Activated CD4-positive, alpha-beta T cell treated with anti-CD3 and anti-CD28 coated beads for 1 hour (primary cell): ENCODE measurements around the gene ACOD1.
"Not testable (repeated sequence)": the region's sequence is repeated elsewhere in the genome, so short reads cannot be mapped to it uniquely, and the experiment has no call there.

ENCODE experiments used
- DNase-seq: peaks from one replicate; pipeline ENCODE4 v3.0.0-alpha.2; 2020

The ACOD1 gene

GRCh38 chr13:76948149-76948548, at the start of gene ACOD1:
Gene ACOD1 (plus strand): TSS chr13:76948511. CDS start chr13:76948559, 48 bp downstream.
- no peak for DNase-seq

- DNase-seq = not testable (repeated sequence)
These were observed 49.2 kb upstream of the ACOD1 start for GRCh38 chr13:76899066-76899465.

- DNase-seq = peak; percentile 55
These were observed 44.7 kb upstream of the ACOD1 start for GRCh38 chr13:76903544-76904162.

GRCh38 chr13:76904507-76904906, 43.8 kb upstream of the ACOD1 start:
- DNase-seq = no peak

- no peak for DNase-seq
These were observed 35.8 kb upstream of the ACOD1 start for GRCh38 chr13:76912476-76912875.

GRCh38 chr13:76913898-76914297, 34.4 kb upstream of the ACOD1 start:
- DNase-seq = no peak

DNA sequence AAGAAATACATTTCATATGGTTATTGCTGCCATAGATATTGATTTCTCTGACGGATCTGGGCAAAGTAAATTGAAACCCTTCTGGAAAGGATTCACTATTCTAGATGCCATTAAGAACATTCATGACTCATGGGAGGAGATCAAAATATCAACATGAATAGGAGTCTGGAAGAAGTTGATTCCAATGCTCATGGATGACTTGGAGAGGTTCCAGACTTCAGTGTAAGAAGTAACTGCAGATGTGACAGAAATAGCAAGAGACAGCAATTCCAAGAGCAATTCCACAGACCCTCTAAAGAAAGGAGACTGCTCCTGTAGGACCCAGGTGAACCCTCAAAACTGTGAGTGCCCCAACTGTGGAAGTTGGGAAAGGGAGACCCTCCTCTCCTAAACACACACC, 31.2 kb upstream of the ACOD1 start:
- DNase-seq = no peak

DNA sequence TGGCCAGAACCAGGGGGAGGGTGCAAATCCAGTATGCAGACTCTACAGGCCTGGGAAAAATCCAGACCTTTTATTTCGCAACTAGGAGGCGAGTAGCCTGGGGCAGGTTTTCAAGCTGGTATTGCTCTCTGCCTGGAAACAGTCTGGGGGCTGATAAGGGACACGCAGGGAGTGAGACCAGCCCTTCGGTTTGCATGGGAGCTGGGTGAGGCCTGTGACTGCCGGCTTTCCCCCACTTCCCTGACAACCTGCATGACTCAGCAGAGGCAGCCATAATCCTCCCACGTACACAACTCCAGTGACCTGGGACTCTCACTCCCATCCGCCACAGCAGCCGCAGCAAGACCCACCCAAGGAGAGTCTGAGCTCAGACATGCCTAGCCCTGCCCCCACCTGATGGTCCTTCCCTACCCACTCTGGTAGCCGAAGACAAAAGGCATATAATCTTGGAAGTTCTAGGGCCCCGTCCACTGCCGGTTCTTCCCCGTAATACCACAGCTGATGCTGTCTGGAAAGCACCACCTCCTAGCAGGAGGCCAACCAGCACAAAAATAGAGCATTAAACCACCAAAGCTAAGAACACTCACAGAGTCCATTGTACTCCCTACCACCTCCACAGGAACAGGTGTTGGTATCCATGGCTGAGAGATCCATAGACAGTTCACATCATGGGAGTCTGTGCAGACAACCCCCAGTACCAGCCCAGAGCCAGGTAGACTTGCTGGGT, 30.4 kb upstream of the ACOD1 start:
- not testable (repeated sequence) for DNase-seq

- DNase-seq = no peak
These were observed 26.8 kb upstream of the ACOD1 start for GRCh38 chr13:76921516-76921915.

GRCh38 chr13:76925115-76925514, 23.2 kb upstream of the ACOD1 start:
- DNase-seq = no peak

- DNase-seq = no peak
These were observed 20.4 kb upstream of the ACOD1 start for GRCh38 chr13:76927955-76928354.

GRCh38 chr13:76928456-76928855, 19.9 kb upstream of the ACOD1 start:
- DNase-seq = no peak

DNA sequence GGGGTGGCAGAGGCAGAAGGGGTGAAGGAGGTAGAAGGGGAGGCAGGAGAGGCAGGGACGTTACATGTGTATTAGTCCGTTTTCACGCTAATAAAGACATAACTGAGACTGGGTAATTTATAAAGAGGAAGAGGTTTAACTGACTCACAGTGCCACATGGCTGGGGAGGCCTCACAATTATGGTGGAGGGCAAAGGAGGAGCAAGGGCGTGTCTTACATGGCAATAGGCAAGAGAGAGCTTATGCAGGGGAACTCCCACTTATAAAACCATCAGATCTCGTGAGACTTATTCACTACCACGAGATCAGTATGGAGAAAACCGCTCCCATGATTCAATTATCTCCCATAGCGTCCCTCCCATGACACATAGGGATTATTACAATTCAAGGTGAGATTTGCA, 19.0 kb upstream of the ACOD1 start:
- DNase-seq = no peak

GRCh38 chr13:76929851-76930374, 18.4 kb upstream of the ACOD1 start:
- DNase-seq = no peak

DNA sequence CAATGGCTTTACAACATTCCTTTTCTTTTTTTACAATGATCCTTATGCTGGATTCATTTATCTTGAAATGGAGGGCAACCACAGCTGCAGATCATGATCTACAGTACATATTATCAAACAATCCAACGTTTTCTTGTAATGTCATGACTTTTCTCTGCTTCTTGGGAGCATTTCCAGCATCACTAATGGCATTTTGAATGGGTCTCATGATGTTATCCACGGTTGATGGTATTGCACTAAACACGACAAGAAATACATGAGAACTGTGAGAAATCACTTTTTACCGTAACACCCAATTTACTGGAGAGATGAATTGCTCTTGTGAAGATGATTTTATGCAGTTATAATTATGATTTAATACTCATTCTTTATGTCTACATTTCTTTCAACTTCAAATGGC, 16.2 kb upstream of the ACOD1 start:
- DNase-seq = no peak

DNA sequence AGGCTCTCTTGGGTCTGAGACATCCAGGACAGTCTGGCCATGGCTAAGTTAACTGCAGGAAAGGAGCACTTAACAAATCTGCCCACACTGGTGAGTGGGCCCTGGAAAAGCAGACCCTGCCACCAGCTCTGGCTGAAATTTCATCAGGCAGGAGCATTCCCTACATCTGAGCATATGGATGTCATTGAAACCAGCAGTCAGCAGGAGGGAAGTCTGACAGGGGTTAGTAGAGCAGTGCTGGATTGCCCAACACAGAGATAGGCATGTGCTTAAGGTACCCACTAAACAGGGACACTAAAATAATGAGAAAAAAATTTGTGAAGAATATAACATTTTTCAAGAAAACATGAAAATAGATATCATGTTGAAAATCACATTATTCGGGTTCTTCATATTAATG, 13.6 kb upstream of the ACOD1 start:
- no peak for DNase-seq

GRCh38 chr13:76936763-76937162, 11.5 kb upstream of the ACOD1 start:
- no peak for DNase-seq

- DNase-seq = no peak
These were observed 11.0 kb upstream of the ACOD1 start for GRCh38 chr13:76937281-76937820.

GRCh38 chr13:76939215-76939614, 9.1 kb upstream of the ACOD1 start:
- DNase-seq = no peak

- DNase-seq = no peak
These were observed 5.9 kb upstream of the ACOD1 start for GRCh38 chr13:76942363-76942762.

- no peak for DNase-seq
These were observed 4.7 kb upstream of the ACOD1 start for GRCh38 chr13:76943646-76944045.

- DNase-seq = no peak
These were observed 3.9 kb upstream of the ACOD1 start for GRCh38 chr13:76944456-76944855.

DNA sequence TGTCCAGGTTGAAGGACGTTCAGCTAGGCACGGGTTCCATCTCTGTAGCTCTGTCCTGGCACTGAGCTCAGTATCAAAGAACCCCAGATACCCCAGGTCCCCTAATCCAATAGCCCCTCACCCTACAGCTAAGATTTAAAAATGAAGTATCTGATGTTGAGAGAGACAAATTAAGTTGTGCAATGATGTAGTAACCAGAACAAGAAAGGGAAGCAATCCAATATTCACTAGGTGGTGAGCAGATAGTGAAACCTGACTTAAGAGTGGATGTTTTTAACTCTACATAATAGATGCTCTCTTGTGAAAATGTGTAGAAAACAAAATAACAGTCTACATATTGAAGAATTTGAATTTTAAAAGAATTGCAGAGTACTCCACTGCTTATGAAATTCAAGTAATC, 1.8 kb downstream of the ACOD1 start:
- no peak for DNase-seq

DNA sequence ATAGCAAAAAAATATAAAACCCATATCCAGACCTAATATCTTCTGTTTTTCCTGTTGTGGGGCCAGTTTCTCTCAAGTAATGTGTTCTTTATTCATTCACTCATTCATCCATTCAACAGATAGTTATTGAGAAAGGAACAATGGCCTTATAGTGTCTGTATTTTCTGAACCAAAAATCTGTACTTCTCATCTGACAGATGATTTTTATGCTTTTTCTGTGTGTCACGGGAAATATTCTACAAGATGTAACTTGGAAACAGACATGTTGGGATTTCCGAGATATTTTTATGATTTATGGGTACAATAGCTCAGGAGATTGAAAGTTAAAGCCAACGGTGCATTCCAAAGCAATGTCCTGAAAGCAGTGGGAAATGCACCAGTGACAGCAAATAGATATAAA, 5.7 kb downstream of the ACOD1 start:
- no peak for DNase-seq
